ENCODE data around the gene PTPRN2. TPM values are rescaled to one million over a fixed set of nuclear protein-coding genes. Genes with fewer than 3 reads are reported as not detected.

PTPRN2 gene
- total and polyA plus RNA-seq, 2 donors (not counting 1 experiment from before 2014, with no cell fraction given): 0.54 to 1.2 TPM

- no peaks in the 10 kb centered on the region for H3K4me1 ChIP-seq (ENCODE audit: control insufficient read depth, extremely low read depth, insufficient read depth, low read length)
- H3K4me3 ChIP-seq (replicated peaks in 1 of 4; ENCODE audit: control extremely low read depth in 1 of 4, insufficient read depth in 1 of 4, low read depth in 3 of 4, low read length in 4 of 4): no peak overlapping the region
- H3K9ac ChIP-seq (ENCODE audit: insufficient read depth, low read length): no peak overlapping the region
- H3K4me2 ChIP-seq (ENCODE audit: extremely low read depth, insufficient read depth, low read length): no peak overlapping the region
- H3K27me3 ChIP-seq (ENCODE audit: control insufficient read depth, insufficient read depth, low read length): no peaks in the 10 kb centered on the region
- no peaks in the 10 kb centered on the region for H3K79me2 ChIP-seq (ENCODE audit: control insufficient read depth, insufficient read depth, low read length)
- DNase-seq (ENCODE audit: low read depth in 2 of 2): no peak
- no peak overlapping the region for H3K27ac ChIP-seq (ENCODE audit: insufficient read depth, low read length)
- no peaks in the 10 kb centered on the region for H3K36me3 ChIP-seq (ENCODE audit: control insufficient read depth, insufficient read depth, low read length)
- TF ChIP-seq, protein P1, sequence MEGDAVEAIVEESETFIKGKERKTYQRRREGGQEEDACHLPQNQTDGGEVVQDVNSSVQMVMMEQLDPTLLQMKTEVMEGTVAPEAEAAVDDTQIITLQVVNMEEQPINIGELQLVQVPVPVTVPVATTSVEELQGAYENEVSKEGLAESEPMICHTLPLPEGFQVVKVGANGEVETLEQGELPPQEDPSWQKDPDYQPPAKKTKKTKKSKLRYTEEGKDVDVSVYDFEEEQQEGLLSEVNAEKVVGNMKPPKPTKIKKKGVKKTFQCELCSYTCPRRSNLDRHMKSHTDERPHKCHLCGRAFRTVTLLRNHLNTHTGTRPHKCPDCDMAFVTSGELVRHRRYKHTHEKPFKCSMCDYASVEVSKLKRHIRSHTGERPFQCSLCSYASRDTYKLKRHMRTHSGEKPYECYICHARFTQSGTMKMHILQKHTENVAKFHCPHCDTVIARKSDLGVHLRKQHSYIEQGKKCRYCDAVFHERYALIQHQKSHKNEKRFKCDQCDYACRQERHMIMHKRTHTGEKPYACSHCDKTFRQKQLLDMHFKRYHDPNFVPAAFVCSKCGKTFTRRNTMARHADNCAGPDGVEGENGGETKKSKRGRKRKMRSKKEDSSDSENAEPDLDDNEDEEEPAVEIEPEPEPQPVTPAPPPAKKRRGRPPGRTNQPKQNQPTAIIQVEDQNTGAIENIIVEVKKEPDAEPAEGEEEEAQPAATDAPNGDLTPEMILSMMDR (conservative IDR thresholded peaks at IDR 0.05 in 1 of 2, IDR thresholded peaks at IDR 0.05 in 1 of 2; ENCODE audit: low read depth in 1 of 2, low read length in 2 of 2): no peak
- no peak for TF ChIP-seq EZH2 (IDR thresholded peaks at IDR 0.05; ENCODE audit: low read length, missing control alignments)
- H4K20me1 ChIP-seq (ENCODE audit: control insufficient read depth, extremely low read depth, insufficient read depth, low read length): no peaks in the 10 kb centered on the region
- H3K9me3 ChIP-seq (ENCODE audit: control insufficient read depth, insufficient read depth, low read depth, low read length): peaks cover 3% of the 10 kb centered on the region
- no peak overlapping the region for H2AFZ ChIP-seq (ENCODE audit: low read length)
Observed at GRCh38 chr7:157560258-157560654, 1027.4 kb downstream of the PTPRN2 start.

GRCh38 chr7:157559596-157560257 lies 1027.9 kb downstream of the PTPRN2 start:
- Histone ChIP-seq H3K4me3 (replicated peaks in 1 of 4; ENCODE audit: control extremely low read depth in 1 of 4, insufficient read depth in 1 of 4, low read depth in 3 of 4, low read length in 4 of 4) (no peak overlapping the region), H3K4me1 (ENCODE audit: control insufficient read depth, extremely low read depth, insufficient read depth, low read length) (no peaks in the 10 kb centered on the region), H3K79me2 (ENCODE audit: control insufficient read depth, insufficient read depth, low read length) (no peaks in the 10 kb centered on the region), H3K4me2 (ENCODE audit: extremely low read depth, insufficient read depth, low read length) (no peak overlapping the region), H3K9ac (ENCODE audit: insufficient read depth, low read length) (no peak overlapping the region), H3K36me3 (ENCODE audit: control insufficient read depth, insufficient read depth, low read length) (no peaks in the 10 kb centered on the region), H4K20me1 (ENCODE audit: control insufficient read depth, extremely low read depth, insufficient read depth, low read length) (no peaks in the 10 kb centered on the region), H3K27me3 (ENCODE audit: control insufficient read depth, insufficient read depth, low read length) (no peaks in the 10 kb centered on the region), H3K27ac (ENCODE audit: insufficient read depth, low read length) (no peak overlapping the region), H3K9me3 (ENCODE audit: control insufficient read depth, insufficient read depth, low read depth, low read length) (peaks cover 3% of the 10 kb centered on the region), H2AFZ (ENCODE audit: low read length) (no peak overlapping the region)
- no peak for DNase-seq (ENCODE audit: low read depth in 2 of 2)
- TF ChIP-seq, protein P1 (conservative IDR thresholded peaks at IDR 0.05 in 1 of 2, IDR thresholded peaks at IDR 0.05 in 1 of 2; ENCODE audit: low read depth in 1 of 2, low read length in 2 of 2): no peak
- TF ChIP-seq EZH2 (IDR thresholded peaks at IDR 0.05; ENCODE audit: low read length, missing control alignments): no peak

DNA sequence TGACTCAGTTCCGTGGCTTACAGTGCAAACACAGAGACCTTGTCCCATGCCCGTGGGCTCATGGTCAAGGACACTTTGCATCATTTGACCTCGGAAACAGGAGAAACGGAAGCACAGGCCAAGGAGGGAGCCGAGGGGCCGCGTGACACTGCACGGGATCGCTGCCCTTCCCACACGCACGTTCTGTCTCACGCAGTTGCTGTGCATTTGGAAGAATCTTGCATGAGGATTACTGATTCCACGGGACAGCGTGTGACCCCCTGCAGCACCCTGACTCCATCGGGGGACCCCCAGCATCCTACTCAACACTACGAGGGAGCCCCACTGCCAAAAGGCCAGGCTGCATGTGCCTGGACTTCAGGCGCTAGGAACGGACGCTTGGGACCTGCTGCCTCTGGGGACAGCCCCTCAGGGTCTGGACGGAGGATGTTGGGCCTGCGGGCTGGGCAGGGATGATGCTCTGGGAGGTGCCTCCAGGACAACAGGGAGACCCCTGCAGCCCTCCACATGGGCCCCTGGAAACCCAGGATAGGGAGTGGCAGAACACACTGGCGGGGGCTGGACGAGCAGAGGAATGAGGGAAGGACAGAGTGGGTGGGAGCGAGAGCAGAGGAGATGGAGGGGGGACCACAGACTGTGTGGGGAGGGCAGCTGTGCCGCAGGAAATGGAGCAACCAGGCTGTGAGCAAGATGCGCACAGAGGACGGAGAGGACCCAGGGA lies 1028.6 kb downstream of the PTPRN2 start:
- Histone ChIP-seq H3K4me2 (ENCODE audit: extremely low read depth, insufficient read depth, low read length) (no peak overlapping the region), H3K27ac (ENCODE audit: insufficient read depth, low read length) (no peak overlapping the region), H3K79me2 (ENCODE audit: control insufficient read depth, insufficient read depth, low read length) (no peaks in the 10 kb centered on the region), H3K36me3 (ENCODE audit: control insufficient read depth, insufficient read depth, low read length) (no peaks in the 10 kb centered on the region), H3K4me1 (ENCODE audit: control insufficient read depth, extremely low read depth, insufficient read depth, low read length) (no peaks in the 10 kb centered on the region), H4K20me1 (ENCODE audit: control insufficient read depth, extremely low read depth, insufficient read depth, low read length) (no peaks in the 10 kb centered on the region), H3K9ac (ENCODE audit: insufficient read depth, low read length) (no peak overlapping the region), H3K27me3 (ENCODE audit: control insufficient read depth, insufficient read depth, low read length) (no peaks in the 10 kb centered on the region), H3K9me3 (ENCODE audit: control insufficient read depth, insufficient read depth, low read depth, low read length) (peaks cover 3% of the 10 kb centered on the region), H2AFZ (ENCODE audit: low read length) (no peak overlapping the region), H3K4me3 (replicated peaks in 1 of 4; ENCODE audit: control extremely low read depth in 1 of 4, insufficient read depth in 1 of 4, low read depth in 3 of 4, low read length in 4 of 4) (no peak overlapping the region)
- no peak for TF ChIP-seq EZH2 (IDR thresholded peaks at IDR 0.05; ENCODE audit: low read length, missing control alignments)
- TF ChIP-seq, protein P1 (conservative IDR thresholded peaks at IDR 0.05 in 1 of 2, IDR thresholded peaks at IDR 0.05 in 1 of 2; ENCODE audit: low read depth in 1 of 2, low read length in 2 of 2): no peak
- no peak for DNase-seq (ENCODE audit: low read depth in 2 of 2)

Data from fibroblast of lung (primary cell).